Mammary epithelial cell (primary cell): ENCODE measurements around the gene NRG3.

ENCODE experiments used
- EZH2 ChIP-seq: IDR thresholded peaks from 2 replicates; pipeline ENCODE4 v1.6.1; 2012; ENCODE audit warnings: low read length, inconsistent platforms, borderline replicate concordance
- TF ChIP-seq, protein P1 (sequence below), 2 donors: IDR thresholded peaks in 1 of 2; conservative IDR thresholded peaks in 1 of 2; 2 replicates each; pipeline ENCODE4 v1.5.1; 2011 to 2012; ENCODE audit warnings: inconsistent platforms in 2 of 2, low read length in 2 of 2, mild to moderate bottlenecking in 2 of 2, control low read depth in 1 of 2, low read depth in 1 of 2; ENCODE audit not compliant: insufficient read depth in 1 of 2; ENCODE audit errors: extremely low read depth in 1 of 2

DNA sequence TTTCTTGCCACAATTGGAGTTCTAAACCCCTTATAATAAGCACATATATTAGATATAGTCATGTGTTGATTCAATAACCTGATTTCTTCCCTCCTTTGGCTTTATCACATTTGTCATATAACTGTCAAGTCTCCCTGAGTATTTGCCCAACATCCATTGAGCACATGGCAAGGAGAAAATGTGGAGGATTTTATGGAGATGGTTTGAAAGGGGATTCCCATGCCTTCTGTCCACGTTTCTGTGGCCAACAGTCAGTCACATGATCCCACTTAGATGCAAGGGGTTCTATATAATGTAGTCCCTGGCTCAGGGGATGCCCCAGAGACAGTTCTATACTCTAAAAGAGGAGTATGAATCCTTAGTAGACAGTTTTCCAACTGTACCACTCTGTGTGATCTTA lies 577.7 kb downstream of the NRG3 start:
- TF ChIP-seq, protein P1, sequence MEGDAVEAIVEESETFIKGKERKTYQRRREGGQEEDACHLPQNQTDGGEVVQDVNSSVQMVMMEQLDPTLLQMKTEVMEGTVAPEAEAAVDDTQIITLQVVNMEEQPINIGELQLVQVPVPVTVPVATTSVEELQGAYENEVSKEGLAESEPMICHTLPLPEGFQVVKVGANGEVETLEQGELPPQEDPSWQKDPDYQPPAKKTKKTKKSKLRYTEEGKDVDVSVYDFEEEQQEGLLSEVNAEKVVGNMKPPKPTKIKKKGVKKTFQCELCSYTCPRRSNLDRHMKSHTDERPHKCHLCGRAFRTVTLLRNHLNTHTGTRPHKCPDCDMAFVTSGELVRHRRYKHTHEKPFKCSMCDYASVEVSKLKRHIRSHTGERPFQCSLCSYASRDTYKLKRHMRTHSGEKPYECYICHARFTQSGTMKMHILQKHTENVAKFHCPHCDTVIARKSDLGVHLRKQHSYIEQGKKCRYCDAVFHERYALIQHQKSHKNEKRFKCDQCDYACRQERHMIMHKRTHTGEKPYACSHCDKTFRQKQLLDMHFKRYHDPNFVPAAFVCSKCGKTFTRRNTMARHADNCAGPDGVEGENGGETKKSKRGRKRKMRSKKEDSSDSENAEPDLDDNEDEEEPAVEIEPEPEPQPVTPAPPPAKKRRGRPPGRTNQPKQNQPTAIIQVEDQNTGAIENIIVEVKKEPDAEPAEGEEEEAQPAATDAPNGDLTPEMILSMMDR (conservative IDR thresholded peaks at IDR 0.05 in 1 of 2, IDR thresholded peaks at IDR 0.05 in 1 of 2; ENCODE audit: extremely low read depth in 1 of 2, insufficient read depth in 1 of 2, low read depth in 1 of 2, low read length in 2 of 2): no peak
- no peak for TF ChIP-seq EZH2
